COLO668 (cell line): Measurements from ENCODE around the gene CORO2B.
A peak's percentile ranks its signal among the peaks of the same experiment; 100 is the strongest.

ENCODE experiments used
- DNase-seq: peaks from one replicate; lab custom pipeline; 2025; ENCODE audit not compliant: unreplicated experiment; lab: John Stamatoyannopoulos, UW

Gene CORO2B

GRCh38 chr15:68695061-68695595 is 116.3 kb downstream of the CORO2B start:
- no peak for DNase-seq

- no peak for DNase-seq
Observed at GRCh38 chr15:68696414-68697363, 117.9 kb downstream of the CORO2B start.

- no peak for DNase-seq
Observed at GRCh38 chr15:68697711-68698690, 119.2 kb downstream of the CORO2B start.

GRCh38 chr15:68698708-68699107 is 119.9 kb downstream of the CORO2B start:
- DNase-seq = no peak

GRCh38 chr15:68699124-68699880 is 120.5 kb downstream of the CORO2B start:
- DNase-seq = no peak

- peak; percentile 26 for DNase-seq
Observed at GRCh38 chr15:68699881-68700454, 121.2 kb downstream of the CORO2B start.

GRCh38 chr15:68700455-68701123 is 121.8 kb downstream of the CORO2B start:
- peak; percentile 71 for DNase-seq

GRCh38 chr15:68701886-68702285 is 123.1 kb downstream of the CORO2B start:
- DNase-seq = no peak

GRCh38 chr15:68704496-68705021 is 125.8 kb downstream of the CORO2B start:
- DNase-seq = no peak

- DNase-seq = no peak
Observed at GRCh38 chr15:68706256-68706655, 127.5 kb downstream of the CORO2B start.

GRCh38 chr15:68706931-68707330 is 128.1 kb downstream of the CORO2B start:
- no peak for DNase-seq

GRCh38 chr15:68707386-68707785 is 128.6 kb downstream of the CORO2B start:
- no peak for DNase-seq

GRCh38 chr15:68709876-68710275 is 131.1 kb downstream of the CORO2B start:
- no peak for DNase-seq

- no peak for DNase-seq
Observed at GRCh38 chr15:68710536-68710935, 131.7 kb downstream of the CORO2B start.

GRCh38 chr15:68711406-68711805 is 132.6 kb downstream of the CORO2B start:
- DNase-seq = no peak

- no peak for DNase-seq
Observed at GRCh38 chr15:68712886-68713285, 134.1 kb downstream of the CORO2B start.

- no peak for DNase-seq
Observed at GRCh38 chr15:68713874-68714273, 135.1 kb downstream of the CORO2B start.

GRCh38 chr15:68715111-68715510 is 136.3 kb downstream of the CORO2B start:
- no peak for DNase-seq

- no peak for DNase-seq
Observed at GRCh38 chr15:68717951-68718350, 139.2 kb downstream of the CORO2B start.
